ENCODE measurements around the gene ZBP1.

Gene ZBP1

DNA sequence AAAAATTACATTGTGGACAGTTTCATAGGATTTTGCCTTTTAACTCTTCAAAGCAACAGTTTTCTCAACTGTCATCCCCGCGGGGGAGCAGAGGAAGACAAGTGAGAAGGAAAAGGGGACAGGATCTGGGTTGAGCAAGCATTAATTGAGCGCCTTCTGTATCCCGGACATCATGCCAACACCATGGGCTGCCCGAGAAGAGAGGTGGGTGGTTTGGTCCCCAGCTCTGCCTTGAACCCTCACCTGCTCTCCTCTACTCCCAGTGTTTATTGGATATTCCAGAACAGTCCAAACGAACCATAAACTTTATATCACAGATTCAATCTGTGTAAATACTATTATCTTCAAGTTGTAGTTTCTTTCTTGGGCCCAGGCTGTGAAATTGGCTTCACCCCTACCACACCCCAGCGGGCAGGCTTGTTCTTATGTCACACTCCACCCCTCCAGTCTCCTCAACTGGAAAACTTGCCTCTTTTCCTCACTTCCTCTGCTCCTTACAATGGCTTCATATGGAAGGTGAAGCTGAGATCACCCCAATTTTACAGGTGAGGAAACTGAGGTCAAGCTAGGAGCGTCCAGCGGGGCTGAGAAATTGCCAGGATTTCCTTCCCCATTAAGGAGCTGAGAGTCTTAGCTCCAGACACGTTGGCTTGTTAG lies 53.3 kb downstream of the ZBP1 start:
- no peak for DNase-seq (ENCODE audit: low read depth)
- no peak overlapping the region for H3K4me3 ChIP-seq (ENCODE audit: low read length)
- no peak for TF ChIP-seq CTCF (conservative IDR thresholded peaks at IDR 0.05; ENCODE audit: low read depth, low read length)

DNA sequence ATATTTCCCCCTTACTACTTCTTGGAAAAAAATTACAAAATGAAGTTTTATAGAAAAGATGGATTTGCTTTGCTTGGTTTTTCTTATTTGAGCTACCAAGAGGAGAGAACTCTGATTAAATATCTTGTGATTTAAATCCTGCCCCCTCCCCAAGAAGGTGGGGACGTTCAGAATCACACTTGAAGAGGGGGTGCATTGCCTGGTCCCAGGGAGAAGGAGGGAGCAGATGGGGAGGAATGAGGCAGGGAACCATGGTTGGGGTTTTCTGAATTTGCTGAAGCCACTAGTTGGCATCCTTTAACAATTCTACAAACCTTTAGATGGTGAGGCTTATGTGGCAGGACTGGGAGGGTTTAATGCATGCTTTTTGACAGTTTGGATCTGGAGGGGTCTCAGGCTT lies 53.8 kb downstream of the ZBP1 start:
- H3K4me3 ChIP-seq (ENCODE audit: low read length): no peak overlapping the region
- no peak for TF ChIP-seq CTCF (conservative IDR thresholded peaks at IDR 0.05; ENCODE audit: low read depth, low read length)
- no peak for DNase-seq (ENCODE audit: low read depth)

GRCh38 chr20:57564951-57565642 lies 55.1 kb downstream of the ZBP1 start:
- DNase-seq (ENCODE audit: low read depth): no peak
- H3K4me3 ChIP-seq (ENCODE audit: low read length): no peak overlapping the region
- TF ChIP-seq CTCF (conservative IDR thresholded peaks at IDR 0.05; ENCODE audit: low read depth, low read length): no peak

- no peak for TF ChIP-seq CTCF (conservative IDR thresholded peaks at IDR 0.05; ENCODE audit: low read depth, low read length)
- no peak for DNase-seq (ENCODE audit: low read depth)
- no peak overlapping the region for H3K4me3 ChIP-seq (ENCODE audit: low read length)
These were observed 55.9 kb downstream of the ZBP1 start for GRCh38 chr20:57564180-57564802.

- H3K4me3 ChIP-seq (ENCODE audit: low read length): no peak overlapping the region
- TF ChIP-seq CTCF (conservative IDR thresholded peaks at IDR 0.05; ENCODE audit: low read depth, low read length): no peak
- DNase-seq (ENCODE audit: low read depth): no peak
These were observed 56.7 kb downstream of the ZBP1 start for GRCh38 chr20:57563522-57563921.

DNA sequence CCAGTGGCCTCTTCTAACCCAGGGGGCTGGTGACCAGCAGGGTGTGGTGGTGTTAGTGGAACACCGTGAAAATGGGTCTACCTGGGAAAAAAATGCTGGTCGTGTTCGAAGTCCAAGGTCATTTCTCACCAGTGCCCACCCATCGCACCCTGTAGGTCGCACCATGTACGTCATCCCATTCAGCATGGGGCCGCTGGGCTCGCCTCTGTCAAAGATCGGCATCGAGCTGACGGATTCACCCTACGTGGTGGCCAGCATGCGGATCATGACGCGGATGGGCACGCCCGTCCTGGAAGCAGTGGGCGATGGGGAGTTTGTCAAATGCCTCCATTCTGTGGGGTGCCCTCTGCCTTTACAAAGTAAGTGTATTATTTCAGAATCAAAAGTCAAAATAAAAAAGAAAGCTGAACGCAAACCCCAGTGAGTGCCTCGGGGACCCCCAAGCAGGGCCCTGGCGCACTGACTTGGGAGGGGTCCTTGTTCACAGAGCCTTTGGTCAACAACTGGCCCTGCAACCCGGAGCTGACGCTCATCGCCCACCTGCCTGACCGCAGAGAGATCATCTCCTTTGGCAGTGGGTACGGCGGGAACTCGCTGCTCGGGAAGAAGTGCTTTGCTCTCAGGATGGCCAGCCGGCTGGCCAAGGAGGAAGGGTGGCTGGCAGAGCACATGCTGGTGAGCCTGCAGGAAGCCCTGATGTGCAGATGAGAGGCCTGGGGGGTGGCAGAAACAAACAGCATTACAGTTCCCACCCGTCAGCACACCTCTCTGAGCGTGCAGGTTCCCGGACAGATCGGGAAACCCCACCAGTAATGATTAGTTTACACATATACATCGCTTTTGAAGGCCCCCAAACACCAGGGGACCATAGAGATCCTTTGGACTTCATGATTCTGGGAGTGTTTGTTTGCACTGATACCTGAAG lies 57.4 kb downstream of the ZBP1 start:
- DNase-seq (ENCODE audit: low read depth): no peak
- TF ChIP-seq CTCF (conservative IDR thresholded peaks at IDR 0.05; ENCODE audit: low read depth, low read length): no peak
- no peak overlapping the region for H3K4me3 ChIP-seq (ENCODE audit: low read length)

Measured in retinal pigment epithelial cell (primary cell).